ENCODE measurements around the gene OSBPL1A.

Gene OSBPL1A

GRCh38 chr18:24397694-24398368 lies at the start of gene OSBPL1A:
Gene OSBPL1A, minus strand, starts transcription at chr18:24397824. Its CDS starts 20,291 bp downstream, at chr18:24377533.
- peak; percentile 92 for ATAC-seq
- Mint-ChIP-seq H3K4me1 (peaks cover 17% of the 10 kb centered on the region), H3K27ac (peak within 1 kb of the TSS; percentile 69 to 90), H3K9me3 (no peaks in the 10 kb centered on the region), H3K4me3 (peak within 1 kb of the TSS; percentile 93 to 96), H3K27me3 (no peaks in the 10 kb centered on the region)
- peak; percentile 67 to 79 for DNase-seq

GRCh38 chr18:24446953-24447538 lies 49.4 kb upstream of the OSBPL1A start:
- no peaks in the 10 kb centered on the region for H3K27me3 Mint-ChIP-seq
- DNase-seq (no peak), ATAC-seq (no peak)
- H3K9me3 Mint-ChIP-seq: no peaks in the 10 kb centered on the region
- H3K27ac Mint-ChIP-seq: peak overlapping the region in 1 of 2 donors; percentile 21
- H3K4me3 Mint-ChIP-seq: no peak overlapping the region
- H3K4me1 Mint-ChIP-seq: peaks cover 9% of the 10 kb centered on the region

- H3K4me3 Mint-ChIP-seq: no peak overlapping the region
- H3K9me3 Mint-ChIP-seq: no peaks in the 10 kb centered on the region
- DNase-seq (no peak), ATAC-seq (no peak)
- H3K27ac Mint-ChIP-seq: peak overlapping the region in 1 of 2 donors; percentile 21
- H3K4me1 Mint-ChIP-seq: peaks cover 9% of the 10 kb centered on the region
- no peaks in the 10 kb centered on the region for H3K27me3 Mint-ChIP-seq
These were observed 48.8 kb upstream of the OSBPL1A start for GRCh38 chr18:24446453-24446852.

- Mint-ChIP-seq H3K4me3 (no peak overlapping the region), H3K27ac (no peak overlapping the region), H3K9me3 (no peaks in the 10 kb centered on the region), H3K4me1 (peaks cover 9% of the 10 kb centered on the region), H3K27me3 (no peaks in the 10 kb centered on the region)
- DNase-seq: no peak
- ATAC-seq: no peak
These were observed 46.2 kb upstream of the OSBPL1A start for GRCh38 chr18:24443870-24444269.

DNA sequence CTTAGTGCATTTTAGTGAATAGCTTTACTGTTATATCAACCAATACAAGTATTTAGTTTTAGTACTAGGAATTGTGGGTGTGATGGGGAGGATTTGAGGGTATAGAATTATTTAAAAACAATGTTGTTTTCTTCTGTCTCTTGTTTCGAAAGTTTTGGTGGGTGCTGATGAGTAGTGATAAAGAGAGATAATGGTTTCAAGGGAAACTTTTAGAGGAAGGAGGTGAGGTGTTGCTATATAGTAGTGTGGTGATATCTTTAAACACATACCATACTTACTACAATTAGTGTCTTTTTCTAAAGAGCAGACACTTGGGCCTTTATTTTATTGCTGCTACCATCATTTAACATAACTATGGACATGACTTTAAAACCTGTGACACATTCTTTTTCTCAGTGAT lies 39.3 kb upstream of the OSBPL1A start:
- Mint-ChIP-seq H3K4me3 (no peak overlapping the region), H3K27me3 (no peaks in the 10 kb centered on the region), H3K9me3 (no peaks in the 10 kb centered on the region), H3K27ac (peak overlapping the region in 1 of 2 donors; percentile 64), H3K4me1 (no peaks in the 10 kb centered on the region)
- ATAC-seq (no peak), DNase-seq (no peak)

DNA sequence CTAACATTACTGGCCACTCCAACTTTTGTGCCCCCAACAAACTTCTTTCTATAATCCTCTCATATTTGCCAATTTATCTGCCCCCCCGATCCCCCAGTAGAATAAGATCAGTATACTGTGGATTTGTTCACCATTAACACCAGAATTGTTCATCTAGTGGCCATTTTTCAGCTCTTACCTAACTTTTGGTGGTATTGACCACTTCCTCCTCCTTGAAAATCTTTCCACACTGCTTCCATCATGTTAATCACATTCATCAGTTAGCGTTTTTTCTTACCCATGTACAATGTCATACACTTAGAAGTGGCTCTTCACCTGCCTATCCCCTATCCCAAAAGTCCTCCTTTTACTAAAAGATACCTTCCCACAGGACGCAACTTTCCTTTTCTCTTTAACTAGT lies 35.0 kb upstream of the OSBPL1A start:
- ATAC-seq (no peak), DNase-seq (no peak)
- Mint-ChIP-seq H3K27me3 (no peaks in the 10 kb centered on the region), H3K4me1 (peaks cover 7% of the 10 kb centered on the region), H3K9me3 (no peaks in the 10 kb centered on the region), H3K27ac (no peak overlapping the region), H3K4me3 (no peak overlapping the region)

DNA sequence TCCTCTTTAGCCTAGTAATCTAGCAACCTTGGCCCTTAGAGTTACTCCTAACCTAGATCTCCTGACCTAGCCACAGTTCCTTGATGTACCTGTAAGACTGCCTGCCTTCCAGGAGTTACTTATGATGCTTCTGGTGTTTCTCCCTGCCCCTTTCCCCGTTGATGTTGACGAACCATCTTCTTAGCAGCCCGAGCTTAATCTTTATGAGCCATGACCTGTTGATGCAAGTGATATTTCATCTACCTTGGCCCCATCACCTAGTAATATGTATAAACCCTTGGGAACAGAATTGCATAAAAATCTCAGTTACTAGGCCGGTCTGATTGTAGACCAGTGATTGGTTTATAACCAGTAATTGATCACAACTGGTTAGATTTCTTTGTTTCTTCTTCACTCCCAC lies 31.6 kb upstream of the OSBPL1A start:
- Mint-ChIP-seq H3K4me3 (no peak overlapping the region), H3K4me1 (peaks cover 20% of the 10 kb centered on the region), H3K9me3 (peaks cover 8 to 9% of the 10 kb centered on the region in 2 donors), H3K27ac (no peak overlapping the region), H3K27me3 (no peaks in the 10 kb centered on the region)
- no peak for ATAC-seq
- no peak for DNase-seq

- H3K27ac Mint-ChIP-seq: no peak overlapping the region
- peaks cover 8 to 9% of the 10 kb centered on the region in 2 donors for H3K9me3 Mint-ChIP-seq
- no peak overlapping the region for H3K4me3 Mint-ChIP-seq
These were observed 31.1 kb upstream of the OSBPL1A start for GRCh38 chr18:24428709-24429108.

GRCh38 chr18:24427484-24427883 lies 29.9 kb upstream of the OSBPL1A start:
- ATAC-seq (no peak), DNase-seq (peak in 1 of 2 donors; percentile 2)
- Mint-ChIP-seq H3K4me1 (peaks cover 20% of the 10 kb centered on the region), H3K9me3 (peaks cover 8 to 9% of the 10 kb centered on the region in 2 donors), H3K27ac (peak overlapping the region; percentile 97 to 98), H3K27me3 (peaks cover 15% of the 10 kb centered on the region), H3K4me3 (peak overlapping the region; percentile 96)

More at GRCh38 chr18:24428709-24429108, 31.1 kb upstream of the OSBPL1A start:
- Mint-ChIP-seq H3K4me1 (peaks cover 20% of the 10 kb centered on the region), H3K27me3 (peaks cover 3% of the 10 kb centered on the region)
- no peak for ATAC-seq
- no peak for DNase-seq

GRCh38 chr18:24426398-24427294 lies 29.0 kb upstream of the OSBPL1A start, which contains the start of gene IMPACT:
Gene IMPACT, plus strand, starts transcription at chr18:24426670. Its CDS starts 87 bp downstream, at chr18:24426757.
- Mint-ChIP-seq H3K27me3 (peaks cover 23% of the 10 kb centered on the region), H3K4me3 (peak within 1 kb of the TSS; percentile 96), H3K9me3 (peaks cover 8 to 9% of the 10 kb centered on the region in 2 donors), H3K27ac (peak within 1 kb of the TSS; percentile 97 to 98), H3K4me1 (peaks cover 20% of the 10 kb centered on the region)
- ATAC-seq (peak; percentile 97), DNase-seq (peak; percentile 81 to 83)

- Mint-ChIP-seq H3K27me3 (peaks cover 25% of the 10 kb centered on the region), H3K27ac (peak overlapping the region; percentile 95), H3K4me1 (peaks cover 20% of the 10 kb centered on the region), H3K4me3 (peak overlapping the region; percentile 91 to 96), H3K9me3 (peaks cover 8 to 9% of the 10 kb centered on the region in 2 donors)
- DNase-seq: no peak
- ATAC-seq: no peak
These were observed 28.4 kb upstream of the OSBPL1A start for GRCh38 chr18:24426073-24426397.

GRCh38 chr18:24421831-24422230 lies 24.2 kb upstream of the OSBPL1A start:
- peaks cover 9% of the 10 kb centered on the region for H3K4me1 Mint-ChIP-seq
- DNase-seq (no peak), ATAC-seq (no peak)
- no peak overlapping the region for H3K4me3 Mint-ChIP-seq
- H3K27ac Mint-ChIP-seq: no peak overlapping the region
- H3K27me3 Mint-ChIP-seq: peaks cover 54% of the 10 kb centered on the region
- H3K9me3 Mint-ChIP-seq: peaks cover 8 to 9% of the 10 kb centered on the region in 2 donors

GRCh38 chr18:24420551-24420950 lies 22.9 kb upstream of the OSBPL1A start:
- H3K9me3 Mint-ChIP-seq: peaks cover 1% of the 10 kb centered on the region in 2 donors
- ATAC-seq: no peak
- H3K4me1 Mint-ChIP-seq: no peaks in the 10 kb centered on the region
- no peak for DNase-seq
- no peak overlapping the region for H3K4me3 Mint-ChIP-seq
- H3K27me3 Mint-ChIP-seq: peaks cover 60% of the 10 kb centered on the region
- no peak overlapping the region for H3K27ac Mint-ChIP-seq

GRCh38 chr18:24417480-24417879 lies 19.9 kb upstream of the OSBPL1A start:
- Mint-ChIP-seq H3K9me3 (peaks cover 6 to 9% of the 10 kb centered on the region in 2 donors), H3K4me3 (no peak overlapping the region), H3K27ac (no peak overlapping the region), H3K4me1 (peaks cover 16% of the 10 kb centered on the region), H3K27me3 (peaks cover 51% of the 10 kb centered on the region)
- DNase-seq (no peak), ATAC-seq (no peak)

DNA sequence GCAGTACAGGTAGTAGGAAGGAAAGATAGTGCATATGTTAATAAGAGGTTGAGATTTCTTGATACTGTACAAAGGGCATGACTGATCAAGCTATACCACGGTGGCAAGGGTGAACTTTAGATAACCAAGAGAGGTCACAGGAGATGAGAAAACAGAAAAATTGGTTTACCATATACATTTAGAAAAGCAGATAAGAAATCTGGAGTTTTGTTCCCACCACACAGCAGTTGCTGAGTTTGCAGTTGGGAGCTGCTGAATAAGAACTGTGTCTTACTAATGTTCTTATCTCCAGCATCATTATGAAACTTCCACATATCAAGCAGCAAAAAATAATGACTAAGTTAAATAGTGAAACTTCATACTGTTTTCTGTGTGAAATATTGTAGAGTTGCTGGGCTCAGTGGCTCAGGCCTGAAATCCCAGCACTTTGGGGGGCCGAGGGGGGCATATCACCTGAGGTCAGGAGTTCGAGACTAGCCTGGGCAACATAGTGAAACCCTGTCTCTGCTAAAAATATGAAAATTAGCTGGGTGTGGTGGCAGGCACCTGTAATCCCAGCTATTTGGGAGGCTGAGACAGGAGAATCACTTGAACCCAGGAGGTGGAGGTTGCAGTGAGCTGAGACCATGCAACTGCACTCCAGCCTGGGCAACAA lies 16.9 kb upstream of the OSBPL1A start:
- peak overlapping the region in 1 of 2 donors; percentile 9 for H3K27ac Mint-ChIP-seq
- DNase-seq: no peak
- H3K4me1 Mint-ChIP-seq: peaks cover 16% of the 10 kb centered on the region
- H3K4me3 Mint-ChIP-seq: no peak overlapping the region
- H3K27me3 Mint-ChIP-seq: peaks cover 46% of the 10 kb centered on the region
- peak; percentile 85 for ATAC-seq
- H3K9me3 Mint-ChIP-seq: peaks cover 6 to 9% of the 10 kb centered on the region in 2 donors
